Stimulated activated naive CD8-positive, alpha-beta T cell treated with anti-CD3 and anti-CD28 coated beads, Interleukin-15, amount 100 ng/mL, for 72 hours (primary cell): ENCODE results near the gene AFTPH.
"Not testable (repeated sequence)": the region's sequence is repeated elsewhere in the genome, so short reads cannot be mapped to it uniquely, and the experiment has no call there.

Source experiments
- ATAC-seq: fragments of 150-1000 bp; cut with Tn5 transposase; 2 replicates; pipeline ENCODE4 v1.10.0; 2021; ENCODE audit warnings: mild to moderate bottlenecking, moderate library complexity
- DNase-seq, 2 donors: peaks; one replicate each; pipeline ENCODE4 v3.0.0; 2021 to 2022
- H3K27ac Mint-ChIP-seq, 2 donors: one replicate each; pipeline ENCODE4 v1.8.0; 2022; ENCODE audit warnings: mild to moderate bottlenecking in 2 of 2, mixed read lengths in 2 of 2, moderate library complexity in 2 of 2
- H3K27me3 Mint-ChIP-seq: one replicate; pipeline ENCODE4 v1.8.0; 2022; ENCODE audit warnings: mixed read lengths
- H3K4me1 Mint-ChIP-seq: one replicate; pipeline ENCODE4 v1.8.0; 2022; ENCODE audit warnings: mild to moderate bottlenecking, mixed read lengths
- H3K4me3 Mint-ChIP-seq, 2 donors: one replicate each; pipeline ENCODE4 v1.8.0; 2022; ENCODE audit warnings: mild to moderate bottlenecking in 2 of 2, mixed read lengths in 2 of 2, moderate library complexity in 1 of 2
- H3K9me3 Mint-ChIP-seq, 2 donors: one replicate each; pipeline ENCODE4 v1.8.0; 2022; ENCODE audit warnings: mixed read lengths in 2 of 2

Gene AFTPH

GRCh38 chr2:64517511-64517884 is 6.6 kb upstream of the AFTPH start:
- no peak for DNase-seq
- no peaks in the 10 kb centered on the region for H3K9me3 Mint-ChIP-seq
- no peak overlapping the region for H3K4me3 Mint-ChIP-seq
- no peak for ATAC-seq
- no peak overlapping the region for H3K27ac Mint-ChIP-seq
- no peaks in the 10 kb centered on the region for H3K27me3 Mint-ChIP-seq
- H3K4me1 Mint-ChIP-seq, result no peaks in the 10 kb centered on the region

- Mint-ChIP-seq H3K4me3 (peak overlapping the region; percentile 96 to 100), H3K4me1 (peaks cover 10% of the 10 kb centered on the region), H3K9me3 (no peaks in the 10 kb centered on the region), H3K27me3 (no peaks in the 10 kb centered on the region), H3K27ac (peak overlapping the region; percentile 74 to 93)
- DNase-seq, result peak; percentile 60 to 65
- ATAC-seq, result peak; percentile 18
These were observed 1.2 kb upstream of the AFTPH start for GRCh38 chr2:64522843-64523428.

GRCh38 chr2:64524604-64525316 is 632 bp downstream of the AFTPH start:
- DNase-seq, result peak; percentile 58 to 60
- Mint-ChIP-seq H3K4me1 (peaks cover 23% of the 10 kb centered on the region), H3K27me3 (no peaks in the 10 kb centered on the region), H3K4me3 (peak overlapping the region; percentile 100), H3K27ac (peak overlapping the region; percentile 100), H3K9me3 (no peaks in the 10 kb centered on the region)
- ATAC-seq, result peak; percentile 53

GRCh38 chr2:64525317-64525613 is 1.1 kb downstream of the AFTPH start:
- Mint-ChIP-seq H3K27ac (peak overlapping the region; percentile 100), H3K4me3 (peak overlapping the region; percentile 100), H3K9me3 (no peaks in the 10 kb centered on the region), H3K27me3 (no peaks in the 10 kb centered on the region), H3K4me1 (peaks cover 23% of the 10 kb centered on the region)
- ATAC-seq, result no peak
- DNase-seq, result no peak

- H3K4me1 Mint-ChIP-seq, result peaks cover 23% of the 10 kb centered on the region
- peak overlapping the region; percentile 100 for H3K4me3 Mint-ChIP-seq
- DNase-seq (no peak), ATAC-seq (no peak)
- H3K9me3 Mint-ChIP-seq, result no peaks in the 10 kb centered on the region
- peak overlapping the region; percentile 74 to 100 for H3K27ac Mint-ChIP-seq
- H3K27me3 Mint-ChIP-seq, result no peaks in the 10 kb centered on the region
These were observed 1.9 kb downstream of the AFTPH start for GRCh38 chr2:64526034-64526433.

GRCh38 chr2:64530946-64531345 is 6.8 kb downstream of the AFTPH start:
- H3K27me3 Mint-ChIP-seq, ATAC-seq, DNase-seq, H3K27ac Mint-ChIP-seq, H3K9me3 Mint-ChIP-seq, H3K4me3 Mint-ChIP-seq: not testable (repeated sequence)
- H3K4me1 Mint-ChIP-seq, result peaks cover 50% of the 10 kb centered on the region

- Mint-ChIP-seq H3K27ac (no peak overlapping the region), H3K9me3 (no peaks in the 10 kb centered on the region), H3K27me3 (no peaks in the 10 kb centered on the region), H3K4me1 (peaks cover 60% of the 10 kb centered on the region), H3K4me3 (peak overlapping the region in 1 of 2 donors; percentile 27)
- DNase-seq (no peak), ATAC-seq (no peak)
These were observed 7.9 kb downstream of the AFTPH start for GRCh38 chr2:64532030-64532429.

- H3K27ac Mint-ChIP-seq, result no peak overlapping the region
- ATAC-seq, result peak; percentile 55
- peaks cover 54% of the 10 kb centered on the region for H3K4me1 Mint-ChIP-seq
- no peaks in the 10 kb centered on the region for H3K9me3 Mint-ChIP-seq
- H3K27me3 Mint-ChIP-seq, result no peaks in the 10 kb centered on the region
- no peak for DNase-seq
- peak overlapping the region in 1 of 2 donors; percentile 9 for H3K4me3 Mint-ChIP-seq
These were observed 9.8 kb downstream of the AFTPH start for GRCh38 chr2:64533882-64534281.

- Mint-ChIP-seq H3K4me1 (peaks cover 52% of the 10 kb centered on the region), H3K9me3 (no peaks in the 10 kb centered on the region), H3K4me3 (peak overlapping the region in 1 of 2 donors; percentile 72), H3K27ac (no peak overlapping the region), H3K27me3 (no peaks in the 10 kb centered on the region)
- no peak for DNase-seq
- ATAC-seq, result peak; percentile 67
These were observed 10.2 kb downstream of the AFTPH start for GRCh38 chr2:64534363-64534762.

- Mint-ChIP-seq H3K27me3 (no peaks in the 10 kb centered on the region), H3K4me1 (peaks cover 57% of the 10 kb centered on the region), H3K27ac (no peak overlapping the region), H3K9me3 (no peaks in the 10 kb centered on the region), H3K4me3 (peak overlapping the region in 1 of 2 donors; percentile 9)
- ATAC-seq, result no peak
- no peak for DNase-seq
These were observed 10.9 kb downstream of the AFTPH start for GRCh38 chr2:64535024-64535423.

- H3K4me1 Mint-ChIP-seq, result peaks cover 57% of the 10 kb centered on the region
- no peak overlapping the region for H3K27ac Mint-ChIP-seq
- ATAC-seq, result no peak
- DNase-seq, result no peak
- H3K4me3 Mint-ChIP-seq, result no peak overlapping the region
- H3K27me3 Mint-ChIP-seq, result no peaks in the 10 kb centered on the region
- no peaks in the 10 kb centered on the region for H3K9me3 Mint-ChIP-seq
These were observed 13.9 kb downstream of the AFTPH start for GRCh38 chr2:64537991-64538390.

- peaks cover 64% of the 10 kb centered on the region for H3K4me1 Mint-ChIP-seq
- H3K4me3 Mint-ChIP-seq, result peak overlapping the region in 1 of 2 donors; percentile 53
- H3K27ac Mint-ChIP-seq, result no peak overlapping the region
- no peaks in the 10 kb centered on the region for H3K9me3 Mint-ChIP-seq
- DNase-seq (no peak), ATAC-seq (peak; percentile 63)
- H3K27me3 Mint-ChIP-seq, result no peaks in the 10 kb centered on the region
These were observed 14.8 kb downstream of the AFTPH start for GRCh38 chr2:64538764-64539433.

GRCh38 chr2:64540615-64541014 is 16.5 kb downstream of the AFTPH start:
- peak; percentile 45 for ATAC-seq
- DNase-seq, result no peak
- no peaks in the 10 kb centered on the region for H3K27me3 Mint-ChIP-seq
- H3K4me1 Mint-ChIP-seq, result peaks cover 56% of the 10 kb centered on the region
- no peak overlapping the region for H3K27ac Mint-ChIP-seq
- no peak overlapping the region for H3K4me3 Mint-ChIP-seq
- no peaks in the 10 kb centered on the region for H3K9me3 Mint-ChIP-seq

GRCh38 chr2:64541547-64541946 is 17.4 kb downstream of the AFTPH start:
- ATAC-seq, result no peak
- Mint-ChIP-seq H3K4me1 (peaks cover 48% of the 10 kb centered on the region), H3K27ac (no peak overlapping the region), H3K9me3 (no peaks in the 10 kb centered on the region), H3K27me3 (no peaks in the 10 kb centered on the region), H3K4me3 (no peak overlapping the region)
- DNase-seq, result no peak

- Mint-ChIP-seq H3K27me3 (no peaks in the 10 kb centered on the region), H3K4me3 (no peak overlapping the region), H3K4me1 (peaks cover 42% of the 10 kb centered on the region), H3K27ac (no peak overlapping the region), H3K9me3 (no peaks in the 10 kb centered on the region)
- ATAC-seq (no peak), DNase-seq (no peak)
These were observed 18.2 kb downstream of the AFTPH start for GRCh38 chr2:64542071-64543007.
